ENCODE results near the gene MINK1. TPM values are rescaled to one million over a fixed set of nuclear protein-coding genes. Genes with fewer than 3 reads are reported as not detected.
"Not testable (repeated sequence)": the region's sequence is repeated elsewhere in the genome, so short reads cannot be mapped to it uniquely, and the experiment has no call there.

Gene MINK1
- total and polyA plus RNA-seq, 5 donors, result 31.1 to 54.7 (median 48.8) TPM

- no peaks in the 10 kb centered on the region for H3K27me3 ChIP-seq (ENCODE audit: control insufficient read depth, insufficient read depth)
- no peaks in the 10 kb centered on the region for H3K9me3 ChIP-seq (ENCODE audit: control insufficient read depth, low read length)
- DNase-seq (no peak), ATAC-seq (peak in 1 of 2 donors; percentile 75)
- WGBS, result 75% methylated on average over 5 of the region's 5 CpGs
- H3K4me1 ChIP-seq (ENCODE audit: control insufficient read depth, insufficient read depth, low read length), result peaks cover 2% of the 10 kb centered on the region
- intact Hi-C loops (cut with DNase I), result no loop called here
- H3K27ac ChIP-seq (ENCODE audit: low read length), result peak overlapping the region; percentile 3
- no peak overlapping the region for H3K4me3 ChIP-seq (ENCODE audit: low read length)
Observed at GRCh38 chr17:4849011-4849536, 15.9 kb downstream of the MINK1 start.

- ATAC-seq (no peak), DNase-seq (no peak)
- intact Hi-C loops (cut with DNase I), result no loop called here
- Histone ChIP-seq H3K4me3 (ENCODE audit: low read length) (no peak overlapping the region), H3K27ac (ENCODE audit: low read length) (no peak overlapping the region), H3K27me3 (ENCODE audit: control insufficient read depth, insufficient read depth) (no peaks in the 10 kb centered on the region), H3K4me1 (ENCODE audit: control insufficient read depth, insufficient read depth, low read length) (peaks cover 2% of the 10 kb centered on the region), H3K9me3 (ENCODE audit: control insufficient read depth, low read length) (no peaks in the 10 kb centered on the region)
- WGBS, result 82% methylated on average over 2 of the region's 2 CpGs
Observed at GRCh38 chr17:4850246-4850645, 17.1 kb downstream of the MINK1 start.

GRCh38 chr17:4851084-4851483, 17.9 kb downstream of the MINK1 start:
- H3K4me1 ChIP-seq (ENCODE audit: control insufficient read depth, insufficient read depth, low read length), result peaks cover 2% of the 10 kb centered on the region
- H3K4me3 ChIP-seq (ENCODE audit: low read length), result no peak overlapping the region
- no peak overlapping the region for H3K27ac ChIP-seq (ENCODE audit: low read length)
- WGBS, result 87% methylated on average over 3 of the region's 3 CpGs
- H3K9me3 ChIP-seq (ENCODE audit: control insufficient read depth, low read length), result no peaks in the 10 kb centered on the region
- DNase-seq, result no peak
- H3K27me3 ChIP-seq (ENCODE audit: control insufficient read depth, insufficient read depth), result no peaks in the 10 kb centered on the region
- ATAC-seq, result no peak
- intact Hi-C loops (cut with DNase I), result no loop called here

GRCh38 chr17:4852567-4853207, 19.5 kb downstream of the MINK1 start:
- no peak for DNase-seq
- Histone ChIP-seq H3K4me1 (ENCODE audit: control insufficient read depth, insufficient read depth, low read length) (peaks cover 10% of the 10 kb centered on the region), H3K27ac (ENCODE audit: low read length) (no peak overlapping the region), H3K4me3 (ENCODE audit: low read length) (no peak overlapping the region), H3K9me3 (ENCODE audit: control insufficient read depth, low read length) (no peaks in the 10 kb centered on the region), H3K27me3 (ENCODE audit: control insufficient read depth, insufficient read depth) (no peaks in the 10 kb centered on the region)
- intact Hi-C loops (cut with DNase I), result no loop called here
- no peak for ATAC-seq

- intact Hi-C loops (cut with DNase I), result no loop called here
- Histone ChIP-seq H3K9me3 (ENCODE audit: control insufficient read depth, low read length) (no peaks in the 10 kb centered on the region), H3K27ac (ENCODE audit: low read length) (no peak overlapping the region), H3K27me3 (ENCODE audit: control insufficient read depth, insufficient read depth) (no peaks in the 10 kb centered on the region), H3K4me1 (ENCODE audit: control insufficient read depth, insufficient read depth, low read length) (peaks cover 12% of the 10 kb centered on the region), H3K4me3 (ENCODE audit: low read length) (no peak overlapping the region)
- 83% methylated on average over 2 of the region's 2 CpGs for WGBS
- ATAC-seq (no peak), DNase-seq (no peak)
Observed at GRCh38 chr17:4853208-4853671, 20.1 kb downstream of the MINK1 start.

- no peak overlapping the region for H3K27ac ChIP-seq (ENCODE audit: low read length)
Observed at GRCh38 chr17:4854111-4854681, 21.1 kb downstream of the MINK1 start.

GRCh38 chr17:4856271-4856936, 23.3 kb downstream of the MINK1 start:
- no peaks in the 10 kb centered on the region for H3K9me3 ChIP-seq (ENCODE audit: control insufficient read depth, low read length)
- peaks cover 23% of the 10 kb centered on the region for H3K4me1 ChIP-seq (ENCODE audit: control insufficient read depth, insufficient read depth, low read length)
- no peaks in the 10 kb centered on the region for H3K27me3 ChIP-seq (ENCODE audit: control insufficient read depth, insufficient read depth)
- peak overlapping the region; percentile 24 for H3K27ac ChIP-seq (ENCODE audit: low read length)
- DNase-seq, result no peak
- 70% methylated on average over 17 of the region's 17 CpGs for WGBS
- intact Hi-C loops (cut with DNase I), result no loop called here
- no peak overlapping the region for H3K4me3 ChIP-seq (ENCODE audit: low read length)
- ATAC-seq, result no peak

More at GRCh38 chr17:4854111-4854681, 21.1 kb downstream of the MINK1 start:
- no peak for DNase-seq
- intact Hi-C loops (cut with DNase I), result no loop called here
- Histone ChIP-seq H3K9me3 (ENCODE audit: control insufficient read depth, low read length) (no peaks in the 10 kb centered on the region), H3K4me3 (ENCODE audit: low read length) (no peak overlapping the region), H3K4me1 (ENCODE audit: control insufficient read depth, insufficient read depth, low read length) (peaks cover 12% of the 10 kb centered on the region), H3K27me3 (ENCODE audit: control insufficient read depth, insufficient read depth) (no peaks in the 10 kb centered on the region)
- ATAC-seq, result no peak
- WGBS, result 94% methylated on average over 5 of the region's 5 CpGs

GRCh38 chr17:4856937-4857314, 23.8 kb downstream of the MINK1 start:
- intact Hi-C loops (cut with DNase I), result no loop called here
- ATAC-seq, result no peak

GRCh38 chr17:4857347-4857746, 24.2 kb downstream of the MINK1 start:
- H3K4me3 ChIP-seq (ENCODE audit: low read length); H3K27me3 ChIP-seq (ENCODE audit: control insufficient read depth, insufficient read depth); ATAC-seq; H3K9me3 ChIP-seq (ENCODE audit: control insufficient read depth, low read length); intact Hi-C loops (cut with DNase I); DNase-seq: not testable (repeated sequence)
- H3K4me1 ChIP-seq (ENCODE audit: control insufficient read depth, insufficient read depth, low read length), result peaks cover 23% of the 10 kb centered on the region
- 89% methylated on average over 7 of the region's 7 CpGs for WGBS
- H3K27ac ChIP-seq (ENCODE audit: low read length), result peak overlapping the region; percentile 80

More at GRCh38 chr17:4856937-4857314, 23.8 kb downstream of the MINK1 start:
- WGBS, result 90% methylated on average over 7 of the region's 7 CpGs
- H3K27me3 ChIP-seq (ENCODE audit: control insufficient read depth, insufficient read depth), result no peaks in the 10 kb centered on the region
- peaks cover 23% of the 10 kb centered on the region for H3K4me1 ChIP-seq (ENCODE audit: control insufficient read depth, insufficient read depth, low read length)
- no peak overlapping the region for H3K4me3 ChIP-seq (ENCODE audit: low read length)
- DNase-seq, result no peak
- no peaks in the 10 kb centered on the region for H3K9me3 ChIP-seq (ENCODE audit: control insufficient read depth, low read length)
- peak overlapping the region; percentile 24 for H3K27ac ChIP-seq (ENCODE audit: low read length)

- H3K9me3 ChIP-seq (ENCODE audit: control insufficient read depth, low read length), result no peaks in the 10 kb centered on the region
- intact Hi-C loops (cut with DNase I), result no loop called here
- ATAC-seq (peak; percentile 79 to 89), DNase-seq (peak in 2 of 3 donors; percentile 30 to 72)
- H3K27ac ChIP-seq (ENCODE audit: low read length), result peak overlapping the region; percentile 81
- no peaks in the 10 kb centered on the region for H3K27me3 ChIP-seq (ENCODE audit: control insufficient read depth, insufficient read depth)
- peaks cover 24% of the 10 kb centered on the region for H3K4me1 ChIP-seq (ENCODE audit: control insufficient read depth, insufficient read depth, low read length)
- WGBS, result 50% methylated on average over 7 of the region's 7 CpGs
- H3K4me3 ChIP-seq (ENCODE audit: low read length), result no peak overlapping the region
Observed at GRCh38 chr17:4858068-4858881, 25.1 kb downstream of the MINK1 start.
